Lower lobe of right lung (tissue), 2 donors: ENCODE data around the gene FAM13B. TPM values are rescaled to one million over a fixed set of nuclear protein-coding genes. Genes with fewer than 3 reads are reported as not detected.

Experiments
- ATAC-seq, 2 donors: fragments of 200-7000 bp; cut with Tn5 transposase; one replicate each; pipeline ENCODE4 v1.9.1; 2020 to 2022; ENCODE audit warnings: mild to moderate bottlenecking in 2 of 2, moderate library complexity in 2 of 2
- DNase-seq: peaks from one replicate; pipeline ENCODE4 v3.0.0-alpha.2; 2020
- H3K27ac ChIP-seq: fragments of 200-600 bp; one replicate; pipeline ENCODE4 v1.8.0; 2022
- H3K27me3 ChIP-seq: fragments of 200-600 bp; one replicate; pipeline ENCODE4 v1.8.0; 2022; ENCODE audit warnings: low read depth
- H3K36me3 ChIP-seq: fragments of 200-600 bp; one replicate; pipeline ENCODE4 v1.8.0; 2022; ENCODE audit warnings: mild to moderate bottlenecking
- H3K4me1 ChIP-seq: fragments of 200-600 bp; one replicate; pipeline ENCODE4 v1.8.0; 2022
- H3K4me3 ChIP-seq: fragments of 200-600 bp; one replicate; pipeline ENCODE4 v1.8.0; 2022; ENCODE audit warnings: mild to moderate bottlenecking
- H3K9me3 ChIP-seq: fragments of 200-600 bp; one replicate; pipeline ENCODE4 v1.8.0; 2022
- intact Hi-C: fragments of 100-400 bp; cut with DNase I; formaldehyde crosslinking; loops from one replicate; pipeline ENCODE4 v1.11.0; 2022
- total RNA-seq: library from RNA; stranded (reverse); fragmentation: NEBNext Ultra II Directional; extraction: Animal tissue kit (Norgen Biotek cat#: 25700); gene quantifications from one replicate; pipeline ENCODE4 v1.2.1, GENCODE V29; 2021
- TF ChIP-seq, protein P1 (sequence below): fragments of 200-600 bp; IDR thresholded peaks from one replicate; pipeline ENCODE4 v1.8.0; 2022; ENCODE audit warnings: antibody characterized with exemption, mild to moderate bottlenecking
- donor health status: DM: no; HTN: yes; CAD: no; lungs with severe emphysema.

The FAM13B gene
- total RNA-seq, 1 donor from 2014 or later: 42.9 TPM

- H3K27me3 ChIP-seq: no peaks in the 10 kb centered on the region
- H3K4me3 ChIP-seq: no peak overlapping the region
- no peaks in the 10 kb centered on the region for H3K4me1 ChIP-seq
- DNase-seq (no peak), ATAC-seq (no peak)
- intact Hi-C loops: no loop called here
- TF ChIP-seq, protein P1, sequence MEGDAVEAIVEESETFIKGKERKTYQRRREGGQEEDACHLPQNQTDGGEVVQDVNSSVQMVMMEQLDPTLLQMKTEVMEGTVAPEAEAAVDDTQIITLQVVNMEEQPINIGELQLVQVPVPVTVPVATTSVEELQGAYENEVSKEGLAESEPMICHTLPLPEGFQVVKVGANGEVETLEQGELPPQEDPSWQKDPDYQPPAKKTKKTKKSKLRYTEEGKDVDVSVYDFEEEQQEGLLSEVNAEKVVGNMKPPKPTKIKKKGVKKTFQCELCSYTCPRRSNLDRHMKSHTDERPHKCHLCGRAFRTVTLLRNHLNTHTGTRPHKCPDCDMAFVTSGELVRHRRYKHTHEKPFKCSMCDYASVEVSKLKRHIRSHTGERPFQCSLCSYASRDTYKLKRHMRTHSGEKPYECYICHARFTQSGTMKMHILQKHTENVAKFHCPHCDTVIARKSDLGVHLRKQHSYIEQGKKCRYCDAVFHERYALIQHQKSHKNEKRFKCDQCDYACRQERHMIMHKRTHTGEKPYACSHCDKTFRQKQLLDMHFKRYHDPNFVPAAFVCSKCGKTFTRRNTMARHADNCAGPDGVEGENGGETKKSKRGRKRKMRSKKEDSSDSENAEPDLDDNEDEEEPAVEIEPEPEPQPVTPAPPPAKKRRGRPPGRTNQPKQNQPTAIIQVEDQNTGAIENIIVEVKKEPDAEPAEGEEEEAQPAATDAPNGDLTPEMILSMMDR: no peak
- no peaks in the 10 kb centered on the region for H3K9me3 ChIP-seq
- no peak overlapping the region for H3K27ac ChIP-seq
- no peaks in the 10 kb centered on the region for H3K36me3 ChIP-seq
Measured at GRCh38 chr5:137902408-137903133, 130.3 kb downstream of the FAM13B start.

DNA sequence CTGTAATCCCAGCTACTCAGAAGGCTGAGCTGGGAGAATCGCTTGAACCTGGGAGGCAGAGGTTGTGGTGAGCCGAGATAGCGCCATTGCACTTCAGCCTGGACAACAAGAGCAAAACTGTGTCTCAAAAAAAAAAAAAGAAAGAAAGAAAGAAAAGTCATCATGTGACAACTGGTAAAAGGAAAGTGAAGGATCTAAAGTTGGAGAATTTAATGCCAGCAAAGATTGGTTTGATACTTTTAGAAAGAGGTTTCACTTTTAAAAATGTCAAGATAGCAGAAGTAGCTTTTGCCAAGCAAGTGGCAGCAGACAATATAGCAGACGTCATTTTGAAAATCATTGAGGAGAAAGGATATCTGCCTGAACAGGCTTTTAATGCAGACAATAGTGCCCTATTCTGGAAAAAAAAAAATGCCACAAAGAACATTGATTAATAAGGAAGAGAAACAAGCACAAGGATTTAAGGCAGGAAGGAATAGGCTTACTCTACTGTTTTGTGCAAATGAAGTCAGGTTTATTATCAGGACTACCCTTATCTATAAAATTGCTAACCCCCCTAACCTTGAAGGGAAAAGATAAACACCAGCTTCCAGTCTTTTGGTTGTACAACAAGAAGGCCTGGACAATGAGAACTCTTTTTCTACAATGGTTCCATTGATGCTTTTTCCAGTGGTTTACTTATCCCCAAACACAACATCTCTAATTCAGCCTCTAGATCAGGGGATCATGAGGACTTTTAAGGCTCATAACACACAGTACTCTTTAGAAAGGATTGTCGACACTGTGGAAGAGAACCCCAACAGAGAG is 131.7 kb downstream of the FAM13B start:
- Histone ChIP-seq H3K36me3 (no peaks in the 10 kb centered on the region), H3K4me3 (no peak overlapping the region), H3K4me1 (no peaks in the 10 kb centered on the region), H3K27ac (no peak overlapping the region), H3K9me3 (no peaks in the 10 kb centered on the region), H3K27me3 (no peaks in the 10 kb centered on the region)
- intact Hi-C loops: no loop called here
- DNase-seq: no peak
- TF ChIP-seq, protein P1: no peak
- ATAC-seq: no peak

- intact Hi-C loops: no loop called here
- H3K9me3 ChIP-seq: no peaks in the 10 kb centered on the region
- H3K4me3 ChIP-seq: no peak overlapping the region
- no peaks in the 10 kb centered on the region for H3K4me1 ChIP-seq
- H3K27me3 ChIP-seq: no peaks in the 10 kb centered on the region
- TF ChIP-seq, protein P1: no peak
- DNase-seq: no peak
- no peaks in the 10 kb centered on the region for H3K36me3 ChIP-seq
- no peak overlapping the region for H3K27ac ChIP-seq
- ATAC-seq: no peak
Measured at GRCh38 chr5:137899493-137899892, 133.4 kb downstream of the FAM13B start.

- Histone ChIP-seq H3K36me3 (no peaks in the 10 kb centered on the region), H3K9me3 (no peaks in the 10 kb centered on the region), H3K4me1 (no peaks in the 10 kb centered on the region), H3K27me3 (no peaks in the 10 kb centered on the region), H3K4me3 (no peak overlapping the region), H3K27ac (no peak overlapping the region)
- intact Hi-C loops: no loop called here
- ATAC-seq (no peak), DNase-seq (no peak)
- TF ChIP-seq, protein P1: no peak
Measured at GRCh38 chr5:137896560-137896959, 136.3 kb downstream of the FAM13B start.

DNA sequence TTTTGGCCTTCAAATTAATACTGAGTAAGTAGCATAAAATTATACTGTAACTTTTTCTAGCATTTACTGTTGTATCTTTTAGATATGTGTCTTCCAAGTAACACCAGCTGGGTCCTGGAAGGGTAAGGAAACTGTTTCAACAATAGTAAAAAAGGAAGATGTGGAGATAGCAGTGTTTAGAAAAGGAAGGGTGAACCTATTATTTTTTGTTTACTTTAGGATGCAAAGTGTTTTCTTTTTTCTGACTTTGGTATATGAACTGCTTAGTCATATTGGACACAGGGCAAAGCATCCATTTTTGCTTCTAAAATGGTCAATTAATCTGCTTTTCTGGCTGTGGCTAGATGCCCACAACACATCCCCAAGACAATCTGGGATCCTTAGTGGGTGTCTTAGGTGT is 138.3 kb downstream of the FAM13B start:
- no peak for DNase-seq
- no peak for ATAC-seq
- Histone ChIP-seq H3K4me1 (no peaks in the 10 kb centered on the region), H3K27me3 (no peaks in the 10 kb centered on the region), H3K9me3 (no peaks in the 10 kb centered on the region), H3K4me3 (no peak overlapping the region), H3K36me3 (no peaks in the 10 kb centered on the region), H3K27ac (no peak overlapping the region)
- TF ChIP-seq, protein P1: no peak
- intact Hi-C loops: no loop called here
